Gastroesophageal sphincter (tissue), 3 donors: ENCODE data around the gene CHRNA9.

Source experiments
- CTCF ChIP-seq, 4 experiments: fragments of 200-600 bp in 2 of 4; fragments of 450-650 bp in 2 of 4; sonication (generic) in 1 of 4; IDR thresholded peaks; one replicate each; pipeline ENCODE4 v1.5.1; 2017 to 2019; ENCODE audit warnings: antibody characterized with exemption in 4 of 4, mild to moderate bottlenecking in 2 of 4, moderate library complexity in 2 of 4
- EP300 ChIP-seq: sonication (generic); formaldehyde crosslinking; IDR thresholded peaks from one replicate; pipeline ENCODE4 v1.6.1; 2017; ENCODE audit warnings: antibody characterized with exemption, mild to moderate bottlenecking
- POLR2A ChIP-seq, 2 donors: fragments of 450-650 bp; IDR thresholded peaks; one replicate each; pipeline ENCODE4 v1.6.1; 2017; ENCODE audit warnings: antibody characterized with exemption in 2 of 2, mild to moderate bottlenecking in 2 of 2, moderate library complexity in 1 of 2
- POLR2AphosphoS5 ChIP-seq: sonication (generic); formaldehyde crosslinking; IDR thresholded peaks from one replicate; pipeline ENCODE4 v1.6.1; 2017; ENCODE audit warnings: antibody characterized with exemption

GRCh38 chr4:40322811-40323210 is 12.3 kb upstream of the CHRNA9 start:
- TF ChIP-seq CTCF (IDR thresholded peaks at IDR 0.05) (no peak), POLR2AphosphoS5 (no peak), POLR2A (IDR thresholded peaks at IDR 0.05) (no peak), EP300 (no peak)
